Spleen (tissue), 7 donors: Measurements from ENCODE around the gene MARCHF11.

Experiments
- POLR2A ChIP-seq, 3 donors: fragments of 450-650 bp; IDR thresholded peaks; one replicate each; pipeline ENCODE4 v1.5.1; 2017; ENCODE audit warnings: antibody characterized with exemption in 3 of 3, mild to moderate bottlenecking in 1 of 3
- POLR2AphosphoS5 ChIP-seq, 3 donors: sonication (generic); formaldehyde crosslinking; IDR thresholded peaks; one replicate each; pipeline ENCODE4 v1.5.1; 2017; ENCODE audit warnings: antibody characterized with exemption in 3 of 3
- TF ChIP-seq, protein P1 (sequence below), 11 experiments: fragments of 200-600 bp in 7 of 11; fragments of 450-650 bp in 4 of 11; sonication (generic) in 4 of 11; IDR thresholded peaks in 8 of 11; conservative IDR thresholded peaks in 3 of 11; 1 replicate in 7 of 11; 2 replicates in 4 of 11; pipeline versions ENCODE4 v1.4.0 to v1.8.0; 2016 to 2021; ENCODE audit warnings: antibody characterized with exemption in 11 of 11, inconsistent platforms in 4 of 11, mild to moderate bottlenecking in 1 of 11
- donor health status: DM: no; HTN: no; CAD: no; lungs with moderate emphysema.
- donor health status: DM: no; HTN: no; CAD: no.
- donor health status: DM: no; HTN: no; CAD: no.

- TF ChIP-seq, protein P1, sequence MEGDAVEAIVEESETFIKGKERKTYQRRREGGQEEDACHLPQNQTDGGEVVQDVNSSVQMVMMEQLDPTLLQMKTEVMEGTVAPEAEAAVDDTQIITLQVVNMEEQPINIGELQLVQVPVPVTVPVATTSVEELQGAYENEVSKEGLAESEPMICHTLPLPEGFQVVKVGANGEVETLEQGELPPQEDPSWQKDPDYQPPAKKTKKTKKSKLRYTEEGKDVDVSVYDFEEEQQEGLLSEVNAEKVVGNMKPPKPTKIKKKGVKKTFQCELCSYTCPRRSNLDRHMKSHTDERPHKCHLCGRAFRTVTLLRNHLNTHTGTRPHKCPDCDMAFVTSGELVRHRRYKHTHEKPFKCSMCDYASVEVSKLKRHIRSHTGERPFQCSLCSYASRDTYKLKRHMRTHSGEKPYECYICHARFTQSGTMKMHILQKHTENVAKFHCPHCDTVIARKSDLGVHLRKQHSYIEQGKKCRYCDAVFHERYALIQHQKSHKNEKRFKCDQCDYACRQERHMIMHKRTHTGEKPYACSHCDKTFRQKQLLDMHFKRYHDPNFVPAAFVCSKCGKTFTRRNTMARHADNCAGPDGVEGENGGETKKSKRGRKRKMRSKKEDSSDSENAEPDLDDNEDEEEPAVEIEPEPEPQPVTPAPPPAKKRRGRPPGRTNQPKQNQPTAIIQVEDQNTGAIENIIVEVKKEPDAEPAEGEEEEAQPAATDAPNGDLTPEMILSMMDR (IDR thresholded peaks at IDR 0.05 in 8 of 11, conservative IDR thresholded peaks at IDR 0.05 in 3 of 11) = no peak
- TF ChIP-seq POLR2A (IDR thresholded peaks at IDR 0.05) (no peak), POLR2AphosphoS5 (IDR thresholded peaks at IDR 0.05) (no peak)
Measured at GRCh38 chr5:16152601-16153568, 26.7 kb downstream of the MARCHF11 start.
